HG03103 (cell line): ENCODE data around the gene MFAP2.

Experiments
- ATAC-seq: cut with Tn5 transposase; IDR thresholded peaks from one replicate; pipeline ENCODE4 v1.9.1; 2021; ENCODE audit warnings: low read depth; ENCODE audit not compliant: unreplicated experiment

Gene MFAP2, protein sequence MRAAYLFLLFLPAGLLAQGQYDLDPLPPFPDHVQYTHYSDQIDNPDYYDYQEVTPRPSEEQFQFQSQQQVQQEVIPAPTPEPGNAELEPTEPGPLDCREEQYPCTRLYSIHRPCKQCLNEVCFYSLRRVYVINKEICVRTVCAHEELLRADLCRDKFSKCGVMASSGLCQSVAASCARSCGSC

DNA sequence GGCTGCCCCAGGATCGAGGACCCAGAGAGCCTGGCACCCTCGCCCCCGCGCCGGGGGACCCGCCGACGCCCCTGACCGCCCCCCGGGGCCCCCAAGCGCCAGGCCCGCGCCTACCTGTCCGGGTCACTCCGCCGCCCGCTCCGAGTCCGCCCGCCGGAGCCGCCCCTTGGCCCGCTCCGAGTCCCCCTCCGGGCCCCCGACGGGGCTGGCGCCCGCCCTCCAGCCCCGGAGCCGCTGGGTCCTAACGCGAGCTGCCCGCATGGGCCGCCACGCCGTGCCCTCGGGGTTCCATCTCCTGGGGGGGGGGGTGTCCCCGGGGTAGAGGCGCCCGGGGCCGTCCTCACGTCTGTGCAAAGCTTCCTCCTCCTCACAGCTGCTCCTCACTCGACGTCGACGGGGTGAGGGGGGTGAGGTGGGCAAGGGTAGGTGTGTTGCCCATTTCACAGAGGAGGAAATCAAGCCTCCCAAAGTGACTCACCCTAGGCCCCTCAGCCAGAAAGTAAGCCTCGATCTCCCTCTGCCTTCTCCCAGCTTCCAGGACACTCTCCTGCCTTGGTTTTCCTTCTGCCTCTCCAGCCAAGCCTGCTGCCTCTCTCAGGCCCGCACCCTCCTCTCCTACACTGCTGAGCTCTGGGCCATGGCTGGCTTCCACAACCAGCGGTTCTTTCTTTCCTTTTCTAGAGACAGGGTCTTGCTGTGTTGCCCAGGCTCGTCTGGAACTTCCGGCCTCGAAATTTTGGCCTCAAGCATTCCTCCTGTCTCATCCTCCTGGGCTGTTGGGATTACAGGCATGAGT, at the start of gene MFAP2:
TSS of gene MFAP2 (minus strand) at position 148 of the 796 bp plus-strand sequence. CDS start 2,347 bp downstream, outside the sequence.
- ATAC-seq, result no peak

DNA sequence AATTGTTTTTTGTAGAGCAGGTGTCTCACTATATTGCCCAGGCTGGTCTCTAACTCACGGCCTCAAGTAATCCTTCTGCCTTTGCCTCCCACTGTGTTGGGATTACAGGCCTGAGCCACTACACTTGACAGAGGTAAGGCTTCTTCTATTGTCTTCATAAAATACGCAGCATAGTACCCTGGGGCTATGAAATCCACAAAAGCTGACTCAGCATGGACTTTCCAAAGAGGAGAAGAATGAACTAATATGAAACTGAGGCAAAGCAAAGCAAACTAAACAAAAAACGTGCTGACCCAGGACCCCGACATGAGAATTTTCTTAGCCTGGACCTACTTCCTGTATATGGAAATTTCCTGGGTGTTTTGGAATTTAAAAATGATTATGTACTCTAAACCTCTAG, 49.8 kb upstream of the MFAP2 start:
- no peak for ATAC-seq

DNA sequence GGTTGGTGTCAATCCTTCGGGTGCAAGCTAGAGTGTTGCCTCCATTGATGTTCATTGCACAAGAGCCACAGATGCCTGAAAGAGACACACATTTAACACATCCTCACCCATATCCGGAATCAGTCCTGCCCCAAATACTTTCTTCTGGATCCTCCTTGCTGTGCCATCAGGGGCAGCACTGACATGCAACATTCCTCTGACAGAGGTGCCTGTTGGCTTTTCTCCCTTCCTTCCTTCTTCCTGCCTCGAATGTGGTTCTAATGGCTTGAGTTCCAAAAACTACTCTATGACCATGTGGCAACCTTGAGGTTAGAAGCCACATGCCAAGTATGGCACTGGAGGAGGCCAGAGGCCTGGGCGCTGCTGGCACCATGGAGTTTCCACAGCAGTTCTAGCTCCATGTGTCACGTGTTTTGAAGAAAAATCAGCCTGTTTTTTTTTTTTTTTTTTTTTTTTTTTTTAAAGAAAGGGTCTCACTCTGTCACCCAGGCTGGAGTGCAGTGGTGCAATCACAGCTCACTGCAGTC, 48.3 kb upstream of the MFAP2 start:
- ATAC-seq, result no peak

DNA sequence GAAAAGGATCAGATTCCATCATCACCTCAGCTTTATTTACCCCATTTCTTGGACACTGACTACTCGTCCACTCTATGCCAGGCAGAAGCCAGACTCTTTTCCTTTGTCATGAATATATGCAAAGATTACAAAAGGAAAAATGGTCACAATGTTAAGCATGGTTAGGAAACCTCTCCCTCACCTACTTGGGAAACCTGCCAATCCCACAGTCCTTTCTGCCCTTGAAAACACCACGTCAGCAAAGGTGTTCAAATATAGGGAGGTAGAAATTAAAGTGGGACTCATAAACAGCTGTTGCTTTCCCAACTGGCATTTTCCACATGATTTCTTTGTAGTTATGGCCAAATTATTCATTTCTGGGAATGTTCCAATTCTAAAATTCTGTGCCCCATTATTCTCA, 47.5 kb upstream of the MFAP2 start:
- no peak for ATAC-seq

DNA sequence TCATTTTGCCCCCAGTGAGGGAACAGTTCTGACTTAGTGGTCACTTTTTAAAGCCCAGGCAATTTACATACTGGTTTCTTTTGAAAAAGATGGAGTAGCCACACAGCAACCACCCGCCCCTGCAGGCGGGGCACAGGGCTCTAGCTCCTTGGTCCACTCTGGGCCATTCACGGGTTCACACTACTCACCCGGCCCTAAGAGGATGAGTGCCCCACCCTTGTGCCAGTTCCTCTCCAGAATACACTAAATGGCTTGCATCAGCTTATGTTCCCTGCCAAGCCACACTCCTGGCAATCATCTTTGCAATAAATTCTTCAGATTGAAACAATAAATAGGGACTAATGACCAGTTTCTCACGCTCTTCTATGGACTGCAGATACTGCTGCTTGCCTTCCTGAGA, 47.0 kb upstream of the MFAP2 start:
- ATAC-seq, result no peak

DNA sequence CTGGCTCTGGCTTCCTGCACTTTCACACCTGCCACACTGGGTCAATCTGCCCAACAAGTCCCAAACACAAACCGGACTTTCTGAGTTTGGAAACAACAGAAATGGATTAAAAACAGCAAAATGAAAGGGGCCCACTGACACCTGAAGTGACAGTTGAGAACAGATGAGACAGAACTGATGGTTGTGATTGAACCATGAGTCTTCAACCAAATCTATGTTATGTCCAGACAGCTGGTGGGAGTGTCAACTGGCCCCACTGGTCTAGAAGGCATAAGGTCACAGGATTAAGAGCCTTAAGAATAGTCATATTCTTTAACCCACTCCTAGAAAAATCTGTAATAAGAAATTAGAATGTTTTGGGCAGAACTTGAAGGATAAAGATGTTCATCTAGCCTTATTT, 44.3 kb upstream of the MFAP2 start:
- ATAC-seq, result no peak

DNA sequence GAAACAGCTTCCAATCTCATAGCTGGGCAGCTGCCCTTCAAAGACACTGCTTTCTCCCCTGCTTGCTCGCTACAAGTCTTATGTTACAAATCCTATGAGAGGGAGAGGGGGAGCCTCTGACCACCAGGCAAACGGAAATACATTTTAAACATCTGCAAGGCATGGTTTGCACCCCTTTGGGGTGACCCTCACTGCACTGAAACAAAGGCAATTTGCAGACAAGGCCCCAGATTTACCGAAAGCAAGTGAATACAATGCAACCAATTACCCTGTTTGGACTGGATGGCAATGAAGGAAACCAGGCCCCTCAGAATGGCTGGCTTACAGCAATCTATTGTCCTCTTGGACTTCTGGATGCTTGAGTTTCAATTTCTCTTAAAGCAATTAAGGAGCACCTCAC, 43.2 kb upstream of the MFAP2 start:
- ATAC-seq, result no peak

DNA sequence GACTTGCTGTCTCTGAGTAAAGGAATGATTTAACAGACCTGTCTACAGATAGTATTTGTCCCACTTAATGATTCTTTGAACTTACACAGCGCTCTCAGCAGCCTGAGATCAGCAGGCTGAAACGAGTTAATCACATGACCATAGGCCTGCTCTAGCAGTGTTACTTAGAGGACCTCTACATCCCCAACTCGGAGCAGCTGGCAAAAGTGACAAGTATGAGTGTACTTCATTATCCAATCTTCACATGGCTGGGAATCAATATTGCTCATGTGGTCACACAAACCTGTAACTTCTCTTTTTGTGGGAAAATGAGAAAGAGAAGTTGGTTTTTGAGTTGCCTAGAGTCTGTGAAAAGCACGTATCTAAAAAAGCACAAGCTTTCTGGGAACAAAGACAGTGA, 42.7 kb upstream of the MFAP2 start:
- ATAC-seq, result no peak

DNA sequence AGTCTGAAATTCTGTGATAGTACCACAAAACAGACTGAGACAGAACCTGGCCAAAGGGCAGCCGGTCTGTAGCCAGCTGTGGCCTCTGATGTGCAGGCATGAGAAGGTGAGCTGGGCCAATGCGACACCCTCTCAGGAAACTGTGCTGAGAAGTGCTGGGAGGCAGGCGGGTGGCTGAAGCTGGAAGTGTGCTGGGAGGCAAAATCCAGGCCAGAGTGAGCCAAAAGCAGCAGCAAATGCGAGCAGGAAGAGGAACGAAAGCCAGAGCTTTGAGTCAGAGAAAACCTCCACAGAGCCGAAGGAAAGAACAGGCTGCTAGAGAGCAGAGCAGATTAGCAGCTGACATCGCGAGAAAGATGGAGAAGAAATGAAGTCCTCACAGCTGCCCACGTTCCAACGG, 41.5 kb upstream of the MFAP2 start:
- ATAC-seq, result no peak

DNA sequence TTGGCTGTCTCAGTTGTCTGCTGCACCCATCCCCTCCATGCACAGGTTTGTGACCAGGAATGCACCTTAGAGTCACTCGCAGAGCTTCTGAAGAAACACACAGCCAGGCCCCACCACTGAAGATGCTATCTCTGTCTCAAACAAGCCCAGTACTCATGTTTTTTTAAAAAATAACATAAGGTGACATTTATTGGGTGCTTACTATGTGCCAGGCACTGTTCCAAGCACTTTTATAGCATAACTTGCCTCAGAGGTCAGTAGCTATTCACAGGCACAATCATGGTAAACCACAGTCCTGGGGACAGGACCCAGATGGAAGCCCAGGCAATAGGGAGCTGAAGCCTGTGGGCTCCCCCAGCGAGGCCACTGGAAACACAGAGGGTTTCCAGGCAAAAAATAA, 40.1 kb upstream of the MFAP2 start:
- no peak for ATAC-seq

DNA sequence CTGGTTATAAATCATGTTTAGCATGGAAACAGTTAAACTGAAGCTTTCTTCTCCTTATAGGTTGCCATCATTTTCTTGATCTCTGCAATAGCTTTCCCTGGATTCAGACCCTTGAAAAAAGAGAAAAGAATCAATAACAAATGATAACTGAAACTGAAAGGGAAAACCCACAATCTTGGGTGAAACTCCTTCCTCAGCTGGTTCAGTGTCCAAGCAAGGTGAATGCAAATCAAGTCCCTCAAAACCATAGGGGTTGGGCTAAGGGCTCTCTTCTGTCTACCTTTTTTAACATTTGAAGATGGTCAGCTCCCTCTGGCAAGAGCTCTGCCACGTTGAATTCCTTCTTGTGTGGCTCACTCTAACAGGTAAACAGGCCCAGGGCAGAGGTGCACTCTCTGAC, 38.4 kb upstream of the MFAP2 start:
- no peak for ATAC-seq

DNA sequence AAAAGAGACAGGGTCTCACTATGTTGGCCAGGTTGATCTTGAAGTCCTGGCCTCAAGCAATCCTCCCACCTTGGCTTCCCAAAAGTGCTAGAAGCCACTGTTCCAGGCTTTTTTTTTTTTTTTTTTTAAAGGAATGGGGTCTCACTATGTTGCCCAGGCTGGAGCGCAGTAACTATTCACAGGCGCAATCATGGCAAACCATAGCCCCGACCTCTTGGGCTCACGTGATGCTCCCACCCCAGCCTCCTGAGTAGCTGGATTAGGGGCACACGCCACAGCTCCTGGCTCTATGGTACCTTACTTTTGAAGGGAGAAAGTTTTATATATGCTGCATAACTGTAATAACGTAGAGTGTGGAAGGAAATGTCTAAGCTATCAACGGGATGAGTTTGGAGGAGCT, 37.0 kb upstream of the MFAP2 start:
- no peak for ATAC-seq

DNA sequence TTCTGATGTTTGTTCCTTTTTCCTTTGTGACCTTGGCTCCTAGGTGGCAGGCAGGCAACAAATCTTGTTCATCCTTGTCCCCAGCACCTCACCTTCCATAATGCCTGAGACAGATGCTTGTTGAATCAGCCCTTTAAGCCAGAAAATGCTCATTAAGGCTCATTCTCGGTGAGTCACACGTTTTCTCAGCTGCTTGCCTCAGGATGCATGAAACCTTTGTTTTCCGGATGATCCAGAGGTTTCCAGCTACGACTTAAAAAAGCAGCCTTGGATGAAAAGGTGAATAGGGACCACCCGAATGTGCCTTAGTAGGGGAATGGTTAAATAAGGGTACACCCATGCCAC, 35.9 kb upstream of the MFAP2 start:
- ATAC-seq, result no peak

DNA sequence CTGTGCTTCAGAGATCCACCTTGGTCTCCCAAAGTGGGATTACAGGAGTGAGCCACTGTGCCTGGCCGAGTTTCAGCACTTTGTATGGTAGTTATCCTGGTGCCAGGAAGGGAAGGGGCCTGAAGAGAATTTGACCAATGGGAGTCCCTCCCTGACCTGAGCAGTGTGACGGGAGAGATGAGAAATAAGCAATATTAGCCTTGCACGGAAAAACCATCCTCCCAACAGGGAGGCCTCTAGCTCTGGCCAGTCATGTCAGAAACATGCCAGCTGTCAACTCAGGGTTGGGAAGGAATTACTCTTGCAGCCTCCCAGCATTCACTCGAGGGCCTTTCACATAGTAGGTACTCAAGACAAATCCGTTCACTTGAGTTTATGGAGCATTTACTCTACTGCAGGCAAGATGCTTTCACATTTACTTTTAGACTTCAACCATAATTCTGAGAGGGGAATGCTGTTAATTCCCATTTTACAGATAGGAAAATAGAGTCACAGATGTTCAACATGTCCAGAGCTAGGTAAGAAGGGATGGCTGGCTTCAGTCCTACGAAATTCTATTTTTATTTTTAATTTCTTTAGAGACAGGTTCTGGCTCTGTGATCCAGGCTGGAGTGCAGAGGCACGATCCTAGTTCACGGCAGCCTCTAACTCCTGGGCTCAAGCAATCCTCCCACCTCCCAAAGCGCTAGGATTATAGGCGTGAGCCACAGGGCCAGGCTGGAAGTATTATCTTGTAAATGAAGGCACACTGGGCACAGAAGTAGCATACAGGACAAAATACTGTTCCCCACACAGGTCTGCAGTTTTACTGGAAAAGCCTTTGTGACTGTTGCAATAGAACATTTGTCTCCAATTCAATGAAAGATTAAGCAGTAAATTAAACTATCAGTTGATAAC, 34.5 kb upstream of the MFAP2 start:
- ATAC-seq, result no peak

DNA sequence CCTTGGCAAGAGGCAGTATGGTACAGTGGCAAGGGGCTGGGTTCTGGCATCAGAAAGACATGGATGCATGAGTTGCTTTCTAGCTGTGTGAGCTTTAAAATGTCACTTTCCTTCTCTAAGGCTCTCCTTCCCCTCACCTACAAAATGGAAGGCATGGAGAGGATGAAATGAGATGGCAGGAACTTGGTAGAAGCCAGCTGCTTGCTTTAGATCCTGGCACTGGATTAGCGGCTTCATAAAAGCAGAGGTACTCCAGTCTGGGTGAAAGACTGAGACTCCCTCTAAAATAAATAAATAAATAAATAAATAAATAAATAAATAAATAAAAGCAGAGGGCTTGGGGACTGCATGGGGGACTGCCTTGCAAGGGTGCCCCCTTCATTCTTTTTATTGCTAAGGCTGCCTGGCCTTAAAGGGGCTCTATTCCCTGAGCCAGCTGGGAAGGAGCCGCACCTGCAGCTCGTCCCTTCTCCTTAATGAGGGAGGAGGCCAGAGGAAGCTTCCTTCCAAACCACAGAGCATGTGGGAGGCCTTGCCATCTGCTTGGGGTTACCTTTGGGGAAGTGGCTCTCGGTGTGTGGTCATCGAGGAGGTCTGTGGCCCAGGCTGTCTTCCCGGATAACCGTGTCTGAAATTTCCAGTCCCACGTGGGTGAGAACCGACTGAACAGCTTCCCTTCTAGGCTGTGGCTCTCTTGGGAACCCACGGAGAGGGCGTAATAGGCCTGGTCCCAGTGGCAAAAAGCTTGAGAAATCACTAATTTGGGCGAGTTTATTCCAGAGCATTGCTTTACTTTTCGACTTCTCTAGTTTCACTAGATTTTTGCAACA, 33.3 kb upstream of the MFAP2 start:
- no peak for ATAC-seq

DNA sequence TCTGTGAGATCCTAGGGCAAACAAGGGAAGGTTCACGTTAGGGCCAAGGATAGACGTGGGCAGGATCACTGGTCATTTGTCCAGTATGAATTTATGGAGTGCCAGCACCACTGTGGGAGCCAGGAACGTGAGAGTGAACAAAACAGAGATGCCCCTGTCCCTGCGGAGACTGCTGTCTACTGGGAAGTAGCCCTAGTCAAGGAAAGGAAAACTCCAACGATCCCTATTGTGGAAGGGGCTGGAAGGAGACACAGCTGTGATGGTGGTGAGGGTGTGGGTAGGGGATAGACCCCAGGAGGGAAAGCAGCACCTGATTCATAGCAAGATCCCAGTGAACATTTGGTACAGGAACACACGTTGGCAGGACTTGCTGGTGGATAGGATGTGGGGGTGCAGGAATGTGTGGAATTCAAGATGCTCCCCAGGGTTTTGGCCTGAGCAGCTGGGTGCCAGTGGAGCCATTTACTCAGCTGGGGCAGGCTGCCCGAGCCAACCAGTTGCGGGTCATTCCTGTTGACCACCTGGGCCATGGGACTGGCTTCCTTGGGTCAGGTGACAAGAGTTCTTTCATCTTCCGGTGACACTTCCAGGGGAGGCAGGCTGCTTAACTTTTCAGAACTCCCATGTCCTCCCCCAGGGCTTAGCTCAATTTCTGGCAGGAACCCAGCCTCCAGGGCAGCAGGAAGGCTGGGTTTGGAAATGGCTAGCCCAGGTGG, 32.5 kb upstream of the MFAP2 start:
- no peak for ATAC-seq

DNA sequence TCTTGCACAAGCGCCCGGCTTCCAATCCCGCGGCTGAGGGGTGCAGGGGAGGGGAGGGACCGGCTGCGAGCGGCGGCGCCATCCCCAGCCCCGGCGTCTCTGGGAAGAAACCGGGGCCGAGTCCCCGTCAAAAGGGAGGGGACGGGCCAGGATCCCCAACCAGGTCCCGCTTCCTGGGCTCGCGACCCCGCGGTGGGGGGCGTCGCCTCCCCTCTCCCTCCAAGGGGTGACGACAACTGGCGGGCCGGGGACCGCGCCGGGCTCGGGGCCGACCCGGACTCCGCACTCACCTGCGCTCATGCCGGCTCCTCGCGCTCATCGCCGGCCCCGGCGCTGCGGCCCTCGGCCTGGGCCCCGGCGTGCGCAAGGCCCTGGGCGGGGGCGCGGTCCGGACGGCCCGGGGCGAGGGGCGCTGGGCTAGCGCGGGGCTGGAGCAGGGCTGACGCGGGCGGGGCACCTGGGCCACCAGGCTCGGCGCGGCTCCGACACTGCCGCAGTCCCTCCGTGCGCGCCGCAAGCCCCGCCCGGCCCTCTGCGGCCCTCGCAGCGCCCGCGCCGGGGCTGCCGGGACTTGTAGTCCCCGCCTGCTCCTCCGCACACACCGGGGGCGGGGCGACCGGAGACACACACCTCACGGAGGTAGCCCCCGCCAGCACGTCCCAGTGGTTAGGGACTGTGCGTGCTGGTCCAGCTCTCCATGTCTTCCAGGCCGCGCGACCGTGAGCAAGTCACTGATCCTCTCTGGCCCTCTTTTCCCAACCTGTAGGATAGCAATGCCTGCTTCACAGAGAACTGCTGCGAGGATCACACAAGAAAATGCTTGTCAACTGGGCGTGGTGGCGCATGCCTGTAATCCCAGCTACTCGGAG, 31.3 kb upstream of the MFAP2 start, which contains the start of gene ATP13A2:
TSS of gene ATP13A2 (minus strand) at position 490 of the 869 bp plus-strand sequence. CDS start at position 300, 190 bp downstream.
- ATAC-seq, result peak; percentile 86

DNA sequence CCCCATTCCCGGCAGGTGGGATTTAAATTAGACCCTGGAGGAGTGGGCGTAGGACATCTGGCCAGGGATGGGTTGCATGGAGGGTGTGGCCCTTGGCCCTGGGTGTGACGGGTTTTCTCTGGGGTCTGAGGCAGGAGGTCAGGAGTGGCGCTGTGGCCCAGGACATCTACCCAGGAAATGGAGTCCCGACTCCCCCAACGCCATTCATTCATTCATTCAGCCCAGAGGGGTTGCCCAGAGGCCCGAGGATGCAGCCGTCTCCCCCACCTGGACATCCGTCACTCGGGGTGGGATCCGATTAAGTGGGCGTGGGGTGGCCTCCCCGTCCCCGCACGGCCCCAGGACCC, 30.6 kb upstream of the MFAP2 start:
- ATAC-seq, result no peak

DNA sequence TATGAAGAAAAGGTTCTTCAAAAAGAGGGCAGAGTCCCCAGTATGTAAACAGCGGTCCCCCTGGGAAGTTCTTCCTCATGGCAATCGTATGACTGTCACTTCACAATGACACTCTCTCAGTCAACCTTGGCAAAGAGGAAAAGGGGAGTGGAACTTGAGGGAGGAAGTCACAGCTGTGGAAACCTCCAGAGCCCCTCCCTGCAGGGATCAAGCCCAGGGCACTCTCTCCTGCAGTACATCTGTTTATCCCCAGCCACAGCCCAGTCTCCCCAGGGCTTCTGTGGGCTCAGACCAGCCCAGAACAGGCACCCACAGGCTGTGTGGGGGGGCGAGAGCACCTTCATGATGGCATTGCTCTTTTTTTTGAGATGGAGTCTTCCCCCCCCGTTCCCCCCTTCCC, 29.3 kb upstream of the MFAP2 start:
- ATAC-seq, result no peak
